Ascending aorta (tissue), 2 donors: ENCODE data around the gene KCP. TPM values are rescaled to one million over a fixed set of nuclear protein-coding genes. Genes with fewer than 3 reads are reported as not detected.

Source experiments
- DNase-seq, 2 donors: peaks; one replicate each; pipeline ENCODE4 v3.0.0-alpha.2; 2019; ENCODE audit warnings: low spot score in 2 of 2
- H3K27ac ChIP-seq, 2 donors: fragments of 200-600 bp; sonication (generic); one replicate each; pipeline ENCODE4 v1.5.1; 2016 to 2017; ENCODE audit warnings: mild to moderate bottlenecking in 1 of 2
- H3K27me3 ChIP-seq: fragments of 200-600 bp; sonication (generic); one replicate; pipeline ENCODE4 v1.5.1; 2017
- H3K36me3 ChIP-seq, 2 donors: fragments of 200-600 bp; sonication (generic); one replicate each; pipeline ENCODE4 v1.5.1; 2016
- H3K4me1 ChIP-seq, 2 donors: fragments of 200-600 bp; sonication (generic); one replicate each; pipeline ENCODE4 v1.5.1; 2016 to 2017; ENCODE audit warnings: mild to moderate bottlenecking in 1 of 2
- H3K4me3 ChIP-seq, 2 donors: fragments of 200-600 bp; sonication (generic); one replicate each; pipeline ENCODE4 v1.5.1; 2016 to 2017; ENCODE audit warnings: mild to moderate bottlenecking in 1 of 2
- H3K9me3 ChIP-seq, 2 donors: fragments of 200-600 bp; sonication (generic); one replicate each; pipeline ENCODE4 v1.5.1; 2016
- CTCF ChIP-seq, 3 experiments: fragments of 200-600 bp in 2 of 3; fragments of 450-650 bp in 1 of 3; sonication (generic) in 2 of 3; IDR thresholded peaks; one replicate each; pipeline ENCODE4 v1.5.1; 2016 to 2019; ENCODE audit warnings: antibody characterized with exemption in 3 of 3, mild to moderate bottlenecking in 1 of 3, moderate library complexity in 1 of 3
- intact Hi-C: fragments of 100-400 bp; cut with DNase I; formaldehyde crosslinking; loops from one replicate; pipeline ENCODE4 v1.15.1; 2023
- total RNA-seq: library from RNA; depleted of rRNA; stranded (reverse); fragments of >200 nt; gene quantifications from one replicate; pipeline ENCODE4 v1.1.0, GENCODE V29; 2016

KCP gene
- total RNA-seq, 1 donor from 2014 or later = 1.2 TPM

GRCh38 chr7:128906766-128907559, 3.5 kb downstream of the KCP start:
- Histone ChIP-seq H3K36me3 (no peaks in the 10 kb centered on the region), H3K27me3 (no peaks in the 10 kb centered on the region), H3K27ac (no peak overlapping the region), H3K4me1 (peaks cover 0 to 2% of the 10 kb centered on the region in 2 donors), H3K4me3 (no peak overlapping the region), H3K9me3 (no peaks in the 10 kb centered on the region)
- TF ChIP-seq CTCF (IDR thresholded peaks at IDR 0.05) = no peak
- DNase-seq = peak in 1 of 2 donors; percentile 50
- intact Hi-C loops = no loop called here

- DNase-seq = peak in 1 of 2 donors; percentile 51
- Histone ChIP-seq H3K4me1 (peaks cover 0 to 2% of the 10 kb centered on the region in 2 donors), H3K27me3 (no peaks in the 10 kb centered on the region), H3K4me3 (no peak overlapping the region), H3K36me3 (no peaks in the 10 kb centered on the region), H3K27ac (no peak overlapping the region), H3K9me3 (no peaks in the 10 kb centered on the region)
- intact Hi-C loops = no loop called here
- no peak for TF ChIP-seq CTCF (IDR thresholded peaks at IDR 0.05)
Observed at GRCh38 chr7:128906001-128906765, 4.3 kb downstream of the KCP start.

DNA sequence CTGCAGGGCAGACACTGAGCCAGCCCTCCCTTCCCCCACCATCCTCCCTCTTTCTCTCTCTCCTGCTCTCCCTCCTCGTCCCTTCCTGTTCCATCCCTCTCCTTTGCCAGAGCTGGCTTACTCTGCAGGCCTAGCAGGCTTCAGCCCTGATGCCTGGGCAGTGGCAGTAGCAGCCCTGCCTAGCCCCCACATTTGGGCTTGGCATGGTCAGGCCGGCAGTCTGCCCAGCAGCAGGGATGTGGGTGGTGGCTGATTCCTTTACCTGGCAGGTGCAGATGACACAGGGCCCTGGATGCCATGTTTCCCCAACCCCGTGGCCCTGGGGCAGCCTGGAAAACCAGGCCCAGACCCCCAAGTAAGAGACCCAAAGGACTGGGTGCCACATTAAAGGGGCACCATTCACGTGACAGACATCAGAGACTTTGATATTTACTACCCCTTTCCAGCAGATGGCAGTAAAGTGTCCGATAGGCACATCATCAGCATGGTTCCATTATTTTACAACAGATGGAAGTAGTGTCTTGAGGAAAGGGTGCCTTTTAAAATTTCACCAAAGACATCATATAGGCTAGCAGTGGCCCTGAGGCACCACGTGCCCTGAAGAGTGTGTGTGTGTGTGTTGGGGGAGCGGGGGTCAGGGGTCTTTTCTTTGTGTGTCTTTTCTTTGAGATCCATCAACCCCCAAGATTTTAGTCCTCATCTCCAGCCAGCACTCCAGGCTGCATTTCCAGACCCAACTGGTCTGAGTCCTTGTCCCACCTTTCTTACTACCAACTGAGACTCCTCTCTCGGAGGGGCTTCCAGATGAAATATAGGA, 5.9 kb downstream of the KCP start:
- Histone ChIP-seq H3K27ac (no peak overlapping the region), H3K27me3 (no peaks in the 10 kb centered on the region), H3K4me3 (no peak overlapping the region), H3K36me3 (no peaks in the 10 kb centered on the region), H3K4me1 (no peaks in the 10 kb centered on the region), H3K9me3 (no peaks in the 10 kb centered on the region)
- peak; percentile 13 to 56 (median 20) for TF ChIP-seq CTCF (IDR thresholded peaks at IDR 0.05)
- DNase-seq = peak in 1 of 2 donors; percentile 39
- intact Hi-C loops = loop anchor here (5.0 kb wide), 1 partner anchor 188 kb away; no protein-coding TSS in a partner anchor

- Histone ChIP-seq H3K9me3 (no peaks in the 10 kb centered on the region), H3K4me1 (no peaks in the 10 kb centered on the region), H3K4me3 (no peak overlapping the region), H3K27ac (no peak overlapping the region), H3K36me3 (no peaks in the 10 kb centered on the region), H3K27me3 (no peaks in the 10 kb centered on the region)
- DNase-seq = peak in 1 of 2 donors; percentile 50
- intact Hi-C loops = loop anchor here (5.0 kb wide), 1 partner anchor 189 kb away; no protein-coding TSS in a partner anchor
- TF ChIP-seq CTCF (IDR thresholded peaks at IDR 0.05) = no peak
Observed at GRCh38 chr7:128903621-128904361, 6.7 kb downstream of the KCP start.
